ENCODE measurements around the gene PDE4D. TPM values are rescaled to one million over a fixed set of nuclear protein-coding genes. Genes with fewer than 3 reads are reported as not detected.

Gene PDE4D
- total RNA-seq, 4 donors from 2014 or later, result 14.7 to 36.3 (median 24.7) TPM

DNA sequence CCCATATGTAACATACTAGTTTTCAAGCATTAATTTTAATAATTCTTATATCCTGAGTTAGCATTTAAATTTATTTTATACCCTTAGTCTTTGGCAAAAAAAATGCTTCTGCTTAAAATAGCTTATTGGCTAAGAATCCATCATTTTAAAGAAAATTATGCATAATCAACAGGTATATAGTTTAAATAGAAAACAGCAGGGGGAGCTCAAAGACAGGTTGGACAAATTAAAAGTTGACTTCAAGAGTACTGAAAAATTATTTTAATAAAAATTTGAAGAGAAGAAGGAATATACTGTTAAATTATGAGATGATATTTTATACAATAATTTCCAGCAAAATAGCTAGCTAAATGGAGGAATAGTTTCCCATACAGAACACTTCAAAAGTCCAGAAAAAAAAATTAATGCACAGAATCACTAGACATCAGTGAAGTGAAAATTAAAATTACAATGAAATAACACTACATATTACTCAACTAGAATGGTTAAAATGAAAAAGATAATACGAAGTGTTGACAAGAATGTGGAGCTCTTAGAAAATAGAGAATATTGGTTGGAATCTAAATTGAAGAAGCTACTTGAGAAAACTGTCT lies 387.1 kb downstream of the PDE4D start:
- TF ChIP-seq POLR2A (IDR thresholded peaks at IDR 0.05), result no peak
- TF ChIP-seq, protein P1, sequence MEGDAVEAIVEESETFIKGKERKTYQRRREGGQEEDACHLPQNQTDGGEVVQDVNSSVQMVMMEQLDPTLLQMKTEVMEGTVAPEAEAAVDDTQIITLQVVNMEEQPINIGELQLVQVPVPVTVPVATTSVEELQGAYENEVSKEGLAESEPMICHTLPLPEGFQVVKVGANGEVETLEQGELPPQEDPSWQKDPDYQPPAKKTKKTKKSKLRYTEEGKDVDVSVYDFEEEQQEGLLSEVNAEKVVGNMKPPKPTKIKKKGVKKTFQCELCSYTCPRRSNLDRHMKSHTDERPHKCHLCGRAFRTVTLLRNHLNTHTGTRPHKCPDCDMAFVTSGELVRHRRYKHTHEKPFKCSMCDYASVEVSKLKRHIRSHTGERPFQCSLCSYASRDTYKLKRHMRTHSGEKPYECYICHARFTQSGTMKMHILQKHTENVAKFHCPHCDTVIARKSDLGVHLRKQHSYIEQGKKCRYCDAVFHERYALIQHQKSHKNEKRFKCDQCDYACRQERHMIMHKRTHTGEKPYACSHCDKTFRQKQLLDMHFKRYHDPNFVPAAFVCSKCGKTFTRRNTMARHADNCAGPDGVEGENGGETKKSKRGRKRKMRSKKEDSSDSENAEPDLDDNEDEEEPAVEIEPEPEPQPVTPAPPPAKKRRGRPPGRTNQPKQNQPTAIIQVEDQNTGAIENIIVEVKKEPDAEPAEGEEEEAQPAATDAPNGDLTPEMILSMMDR (IDR thresholded peaks at IDR 0.05), result peak in 3 of 6 experiments; percentile 44 to 48 (median 46)
- no peak overlapping the region for H3K4me3 ChIP-seq (replicated peaks in 1 of 3)
- H3K27me3 ChIP-seq, result no peaks in the 10 kb centered on the region
- H3K27ac ChIP-seq, result no peak overlapping the region
- no peaks in the 10 kb centered on the region for H3K9me3 ChIP-seq
- intact Hi-C loops (cut with DNase I), result loop anchor here (10.0 kb wide), 1 partner anchor 168 kb away; no protein-coding TSS in a partner anchor
- no peaks in the 10 kb centered on the region for H3K4me1 ChIP-seq
- H3K36me3 ChIP-seq, result no peaks in the 10 kb centered on the region
- 41 to 55% methylated on average over 1 of the region's 1 CpG for WGBS, 2 donors
- DNase-seq, result no peak

DNA sequence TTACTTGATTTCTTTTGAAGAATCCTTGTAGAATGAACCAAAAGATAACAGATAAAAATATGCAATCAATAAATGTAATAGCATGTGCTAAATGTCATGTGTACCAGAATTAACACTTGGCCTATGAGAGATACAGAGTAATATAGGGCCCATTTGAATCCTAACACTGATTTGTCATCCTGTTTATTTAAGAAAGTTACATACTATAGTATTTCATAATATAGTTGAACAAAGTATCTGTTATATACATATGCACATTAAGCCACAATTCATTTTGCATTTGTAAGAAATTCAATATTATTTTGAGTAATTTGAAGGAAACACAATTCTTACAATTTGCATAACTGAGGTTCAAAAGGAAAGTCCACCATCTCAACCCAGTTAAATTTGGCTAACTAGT lies 389.5 kb downstream of the PDE4D start:
- intact Hi-C loops (cut with DNase I), result loop anchor here (10.0 kb wide), 1 partner anchor 171 kb away; no protein-coding TSS in a partner anchor
- Histone ChIP-seq H3K36me3 (no peaks in the 10 kb centered on the region), H3K9me3 (no peaks in the 10 kb centered on the region), H3K4me1 (no peaks in the 10 kb centered on the region), H3K27ac (no peak overlapping the region), H3K4me3 (replicated peaks in 1 of 3) (no peak overlapping the region), H3K27me3 (no peaks in the 10 kb centered on the region)
- DNase-seq, result no peak
- TF ChIP-seq, protein P1 (IDR thresholded peaks at IDR 0.05), result no peak
- no peak for TF ChIP-seq POLR2A (IDR thresholded peaks at IDR 0.05)

DNA sequence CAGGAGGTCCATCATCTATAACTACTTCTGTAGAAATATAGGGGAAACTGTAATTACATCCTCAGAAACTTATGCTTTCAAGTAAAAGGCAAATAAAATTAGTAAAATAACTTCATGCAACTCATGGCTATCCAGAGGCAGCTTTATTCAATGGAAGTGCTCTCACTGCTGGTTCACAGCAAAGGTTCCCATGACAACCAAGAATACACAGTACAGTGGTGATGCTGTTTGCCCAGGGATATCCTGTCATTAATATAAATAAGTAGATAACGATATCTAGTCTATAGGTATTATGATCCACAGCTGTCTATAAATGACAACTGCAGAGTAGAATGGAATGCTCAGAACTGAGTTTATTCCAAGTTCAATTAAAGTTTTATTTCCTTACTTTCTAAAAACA lies 390.3 kb downstream of the PDE4D start:
- H3K4me3 ChIP-seq (replicated peaks in 1 of 3), result no peak overlapping the region
- intact Hi-C loops (cut with DNase I), result loop anchor here (10.0 kb wide), 1 partner anchor 172 kb away; no protein-coding TSS in a partner anchor
- no peaks in the 10 kb centered on the region for H3K4me1 ChIP-seq
- H3K27me3 ChIP-seq, result no peaks in the 10 kb centered on the region
- no peaks in the 10 kb centered on the region for H3K36me3 ChIP-seq
- no peak for DNase-seq
- H3K27ac ChIP-seq, result no peak overlapping the region
- 54 to 73% methylated on average over 1 of the region's 1 CpG for WGBS, 2 donors
- TF ChIP-seq POLR2A (IDR thresholded peaks at IDR 0.05), result no peak
- TF ChIP-seq, protein P1 (IDR thresholded peaks at IDR 0.05), result no peak
- H3K9me3 ChIP-seq, result no peaks in the 10 kb centered on the region

DNA sequence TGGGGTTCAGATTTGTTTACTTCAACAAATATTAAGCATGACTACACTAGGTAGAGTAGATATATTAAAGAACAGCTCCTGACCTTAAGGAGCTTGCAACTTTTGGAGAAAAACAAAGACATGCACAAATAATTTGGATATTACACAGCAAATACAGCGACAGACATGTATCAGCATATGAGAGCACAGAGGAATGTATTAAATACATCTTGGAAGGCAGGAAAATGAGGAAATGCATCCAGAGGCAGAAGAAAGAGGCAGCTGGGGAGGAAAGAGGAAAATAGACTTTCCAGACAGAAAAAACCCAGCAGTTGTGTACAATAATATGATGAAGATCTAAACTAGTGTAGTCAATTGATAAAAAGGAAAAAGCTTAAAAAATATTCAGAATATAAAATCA lies 392.2 kb downstream of the PDE4D start:
- no peak for DNase-seq
- no peak overlapping the region for H3K4me3 ChIP-seq (replicated peaks in 1 of 3)
- intact Hi-C loops (cut with DNase I), result loop anchor here (10.0 kb wide), 1 partner anchor 173 kb away; no protein-coding TSS in a partner anchor
- no peaks in the 10 kb centered on the region for H3K9me3 ChIP-seq
- H3K36me3 ChIP-seq, result no peaks in the 10 kb centered on the region
- no peak for TF ChIP-seq POLR2A (IDR thresholded peaks at IDR 0.05)
- TF ChIP-seq, protein P1 (IDR thresholded peaks at IDR 0.05), result no peak
- no peak overlapping the region for H3K27ac ChIP-seq
- no peaks in the 10 kb centered on the region for H3K27me3 ChIP-seq
- H3K4me1 ChIP-seq, result no peaks in the 10 kb centered on the region
- 77 to 87% methylated on average over 1 of the region's 1 CpG for WGBS, 2 donors

DNA sequence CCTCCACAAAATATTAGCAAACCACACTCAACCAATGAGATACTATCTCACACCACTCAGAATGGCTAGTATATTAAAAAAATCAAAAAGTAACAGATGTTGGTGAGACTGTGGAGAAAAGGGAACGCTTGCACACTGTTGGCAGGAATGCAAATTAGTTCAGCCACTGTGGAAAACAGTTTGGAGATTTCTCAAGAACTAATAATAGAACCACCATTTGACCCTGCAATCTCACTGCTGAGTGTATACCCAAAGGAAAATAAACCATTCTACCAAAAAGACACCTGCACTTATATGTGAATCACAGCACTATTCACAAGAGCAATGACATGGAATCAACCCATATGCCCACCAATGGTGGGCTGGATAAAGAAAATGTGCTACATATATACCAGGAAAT lies 393.5 kb downstream of the PDE4D start:
- H3K4me1 ChIP-seq, result no peaks in the 10 kb centered on the region
- no peaks in the 10 kb centered on the region for H3K9me3 ChIP-seq
- TF ChIP-seq, protein P1 (IDR thresholded peaks at IDR 0.05), result no peak
- no peak for TF ChIP-seq POLR2A (IDR thresholded peaks at IDR 0.05)
- H3K4me3 ChIP-seq (replicated peaks in 1 of 3), result no peak overlapping the region
- no peaks in the 10 kb centered on the region for H3K27me3 ChIP-seq
- H3K27ac ChIP-seq, result no peak overlapping the region
- 68 to 80% methylated on average over 1 of the region's 1 CpG for WGBS, 2 donors
- intact Hi-C loops (cut with DNase I), result loop anchor here (10.0 kb wide), 1 partner anchor 175 kb away; no protein-coding TSS in a partner anchor
- DNase-seq, result no peak
- H3K36me3 ChIP-seq, result no peaks in the 10 kb centered on the region
